Measurements from ENCODE around the gene ADGRE1. TPM values are rescaled to one million over a fixed set of nuclear protein-coding genes. Genes with fewer than 3 reads are reported as not detected.

The ADGRE1 gene
- total and polyA plus RNA-seq, 2 experiments from 2014 or later: not detected

DNA sequence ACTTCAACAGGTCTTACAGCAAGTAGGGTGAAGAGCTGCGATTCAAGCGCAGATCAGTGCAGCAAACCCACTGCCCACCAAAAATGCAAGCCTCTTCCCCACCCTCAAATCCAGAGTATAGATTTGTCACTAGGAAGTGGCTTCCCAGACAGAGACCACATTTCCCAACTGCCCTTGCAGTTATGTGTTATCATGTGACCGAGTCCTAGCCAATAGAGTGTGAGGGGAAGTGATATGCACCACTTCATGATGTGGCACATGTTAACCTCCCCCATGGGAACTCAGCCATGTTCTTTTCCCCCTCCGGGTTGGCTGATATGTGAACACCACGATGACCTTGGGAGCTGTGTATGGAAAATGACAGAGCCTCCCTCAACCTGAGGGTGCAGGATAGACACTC lies 83.1 kb downstream of the ADGRE1 start:
- Histone ChIP-seq H3K4me2 (ENCODE audit: unreplicated experiment) (no peak overlapping the region), H4K20me1 (ENCODE audit: insufficient read depth) (no peaks in the 10 kb centered on the region), H3K27ac (no peak overlapping the region), H3K36me3 (ENCODE audit: low read depth) (no peaks in the 10 kb centered on the region), H3K9me3 (ENCODE audit: low read depth) (no peaks in the 10 kb centered on the region), H3K27me3 (replicated peaks; ENCODE audit: insufficient read depth) (no peaks in the 10 kb centered on the region), H3K9me2 (ENCODE audit: insufficient read depth) (no peaks in the 10 kb centered on the region), H3K79me2 (ENCODE audit: insufficient read depth) (no peaks in the 10 kb centered on the region), H3F3A (ENCODE audit: insufficient read depth) (no peaks in the 10 kb centered on the region), H3K9ac (no peak overlapping the region), H3K4me3 (no peak overlapping the region), H2AFZ (no peak overlapping the region), H3K4me1 (ENCODE audit: insufficient read depth) (no peaks in the 10 kb centered on the region)
- DNase-seq: no peak
- 69 to 73% methylated on average over 5 of the region's 5 CpGs for WGBS, 2 experiments (ENCODE audit: low coverage in 1 of 2, low lambda C conversion rate in 2 of 2, missing lambda C conversion rate in 2 of 2)
- no peak for TF ChIP-seq EZH2phosphoT487 (IDR thresholded peaks at IDR 0.05; ENCODE audit: insufficient read depth, low read depth)
- no peak for TF ChIP-seq EZH2 (IDR thresholded peaks at IDR 0.05; ENCODE audit: insufficient read depth, poor library complexity, severe bottlenecking)
- in situ Hi-C loops (cut with MboI): no loop called here

DNA sequence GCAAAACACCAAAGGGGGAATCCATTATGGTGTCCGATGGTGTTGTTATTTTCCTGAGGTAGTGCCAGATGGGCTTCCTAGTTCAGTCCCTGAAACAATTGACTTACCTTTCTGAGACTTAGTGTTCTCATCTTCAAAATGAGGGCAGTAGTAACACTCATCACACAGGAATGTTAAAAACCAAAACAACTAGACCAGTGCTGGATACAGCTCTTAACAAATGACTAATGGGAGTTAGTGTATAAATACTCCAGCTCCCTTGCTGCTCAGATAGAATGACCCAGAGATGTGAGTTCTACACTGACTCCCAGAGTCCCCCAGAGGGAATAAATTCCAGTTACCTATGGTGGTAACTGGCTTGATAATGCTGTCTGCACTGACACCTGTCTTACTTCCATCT lies 84.0 kb downstream of the ADGRE1 start:
- Histone ChIP-seq H3K4me1 (ENCODE audit: insufficient read depth) (no peaks in the 10 kb centered on the region), H3K27me3 (replicated peaks; ENCODE audit: insufficient read depth) (no peaks in the 10 kb centered on the region), H3K27ac (no peak overlapping the region), H3K36me3 (ENCODE audit: low read depth) (no peaks in the 10 kb centered on the region), H2AFZ (no peak overlapping the region), H3K9me3 (ENCODE audit: low read depth) (no peaks in the 10 kb centered on the region), H3K4me3 (no peak overlapping the region), H3K79me2 (ENCODE audit: insufficient read depth) (no peaks in the 10 kb centered on the region), H3K9me2 (ENCODE audit: insufficient read depth) (no peaks in the 10 kb centered on the region), H3K4me2 (ENCODE audit: unreplicated experiment) (no peak overlapping the region), H3F3A (ENCODE audit: insufficient read depth) (no peaks in the 10 kb centered on the region), H3K9ac (no peak overlapping the region), H4K20me1 (ENCODE audit: insufficient read depth) (no peaks in the 10 kb centered on the region)
- in situ Hi-C loops (cut with MboI): no loop called here
- DNase-seq: peak; percentile 26
- WGBS, 2 experiments (ENCODE audit: low coverage in 1 of 2, low lambda C conversion rate in 2 of 2, missing lambda C conversion rate in 2 of 2): 68 to 83% methylated on average over 1 of the region's 1 CpG
- no peak for TF ChIP-seq EZH2 (IDR thresholded peaks at IDR 0.05; ENCODE audit: insufficient read depth, poor library complexity, severe bottlenecking)
- no peak for TF ChIP-seq EZH2phosphoT487 (IDR thresholded peaks at IDR 0.05; ENCODE audit: insufficient read depth, low read depth)

DNA sequence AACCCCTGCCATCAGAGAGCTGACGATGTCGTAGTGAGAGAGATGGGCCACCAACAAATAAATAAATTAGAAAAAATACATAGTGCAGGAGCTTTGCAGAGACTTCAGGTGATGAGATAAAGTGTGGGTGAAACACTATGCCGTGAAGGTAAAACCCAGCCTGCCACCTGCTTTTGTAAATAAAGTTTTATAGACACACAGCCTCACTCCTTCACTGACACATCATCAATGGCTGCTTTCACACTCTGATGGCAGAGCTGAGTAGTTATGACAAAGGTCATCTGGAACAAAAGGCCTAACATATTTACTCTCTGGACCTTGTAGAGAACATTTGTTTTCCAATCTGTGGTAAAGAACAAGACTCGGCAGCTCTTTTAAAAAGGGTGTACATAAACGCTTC lies 88.8 kb downstream of the ADGRE1 start:
- H3K27ac ChIP-seq: no peak overlapping the region
- TF ChIP-seq EZH2phosphoT487 (IDR thresholded peaks at IDR 0.05; ENCODE audit: insufficient read depth, low read depth) (no peak), EZH2 (IDR thresholded peaks at IDR 0.05; ENCODE audit: insufficient read depth, poor library complexity, severe bottlenecking) (no peak)
- H3K4me3 ChIP-seq: no peak overlapping the region
- H3K79me2 ChIP-seq (ENCODE audit: insufficient read depth): no peaks in the 10 kb centered on the region
- no peak overlapping the region for H3K4me2 ChIP-seq (ENCODE audit: unreplicated experiment)
- no peak overlapping the region for H3K9ac ChIP-seq
- H3K27me3 ChIP-seq (replicated peaks; ENCODE audit: insufficient read depth): no peaks in the 10 kb centered on the region
- no peak for DNase-seq
- H3K9me3 ChIP-seq (ENCODE audit: low read depth): no peaks in the 10 kb centered on the region
- in situ Hi-C loops (cut with MboI): no loop called here
- no peak overlapping the region for H2AFZ ChIP-seq
- no peaks in the 10 kb centered on the region for H3F3A ChIP-seq (ENCODE audit: insufficient read depth)
- no peaks in the 10 kb centered on the region for H3K36me3 ChIP-seq (ENCODE audit: low read depth)
- H3K9me2 ChIP-seq (ENCODE audit: insufficient read depth): no peaks in the 10 kb centered on the region
- 24 to 26% methylated on average over 5 of the region's 5 CpGs for WGBS, 2 experiments (ENCODE audit: low coverage in 1 of 2, low lambda C conversion rate in 2 of 2, missing lambda C conversion rate in 2 of 2)
- H4K20me1 ChIP-seq (ENCODE audit: insufficient read depth): no peaks in the 10 kb centered on the region
- no peaks in the 10 kb centered on the region for H3K4me1 ChIP-seq (ENCODE audit: insufficient read depth)

- Histone ChIP-seq H4K20me1 (ENCODE audit: insufficient read depth) (no peaks in the 10 kb centered on the region), H3F3A (ENCODE audit: insufficient read depth) (no peaks in the 10 kb centered on the region), H3K9me2 (ENCODE audit: insufficient read depth) (no peaks in the 10 kb centered on the region), H3K4me3 (no peak overlapping the region), H3K36me3 (ENCODE audit: low read depth) (no peaks in the 10 kb centered on the region), H3K79me2 (ENCODE audit: insufficient read depth) (no peaks in the 10 kb centered on the region), H3K27ac (no peak overlapping the region), H2AFZ (no peak overlapping the region), H3K9ac (no peak overlapping the region), H3K27me3 (replicated peaks; ENCODE audit: insufficient read depth) (no peaks in the 10 kb centered on the region), H3K9me3 (ENCODE audit: low read depth) (no peaks in the 10 kb centered on the region), H3K4me1 (ENCODE audit: insufficient read depth) (no peaks in the 10 kb centered on the region), H3K4me2 (ENCODE audit: unreplicated experiment) (no peak overlapping the region)
- in situ Hi-C loops (cut with MboI): no loop called here
- WGBS, 2 experiments (ENCODE audit: low coverage in 1 of 2, low lambda C conversion rate in 2 of 2, missing lambda C conversion rate in 2 of 2): 23 to 35% methylated on average over 3 of the region's 3 CpGs
- no peak for DNase-seq
- TF ChIP-seq EZH2 (IDR thresholded peaks at IDR 0.05; ENCODE audit: insufficient read depth, poor library complexity, severe bottlenecking) (no peak), EZH2phosphoT487 (IDR thresholded peaks at IDR 0.05; ENCODE audit: insufficient read depth, low read depth) (no peak)
Measured at GRCh38 chr19:6979399-6979798, 92.0 kb downstream of the ADGRE1 start.

DNA sequence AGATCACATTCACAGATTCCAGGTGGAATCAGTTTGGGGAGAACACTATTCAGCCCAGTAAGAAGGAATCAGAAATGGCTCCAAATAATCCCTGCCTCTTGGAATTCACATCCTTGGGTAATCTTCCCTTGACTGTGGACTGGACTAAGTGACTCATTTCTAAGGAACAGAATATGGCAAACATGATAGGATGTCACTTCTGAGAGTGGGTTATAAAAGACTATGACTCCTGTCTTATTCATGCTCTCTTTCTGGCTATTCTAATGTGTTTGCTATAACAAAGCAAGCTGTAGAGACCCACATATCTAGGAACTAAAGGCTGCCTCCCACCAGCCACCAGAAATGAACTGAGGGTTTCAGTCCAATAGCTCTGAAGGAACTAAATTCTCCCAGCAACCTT lies 96.1 kb downstream of the ADGRE1 start:
- no peaks in the 10 kb centered on the region for H3F3A ChIP-seq (ENCODE audit: insufficient read depth)
- H3K4me3 ChIP-seq: no peak overlapping the region
- no peaks in the 10 kb centered on the region for H4K20me1 ChIP-seq (ENCODE audit: insufficient read depth)
- no peaks in the 10 kb centered on the region for H3K36me3 ChIP-seq (ENCODE audit: low read depth)
- no peaks in the 10 kb centered on the region for H3K27me3 ChIP-seq (replicated peaks; ENCODE audit: insufficient read depth)
- H3K9me3 ChIP-seq (ENCODE audit: low read depth): no peaks in the 10 kb centered on the region
- no peak for TF ChIP-seq EZH2phosphoT487 (IDR thresholded peaks at IDR 0.05; ENCODE audit: insufficient read depth, low read depth)
- no peak for TF ChIP-seq EZH2 (IDR thresholded peaks at IDR 0.05; ENCODE audit: insufficient read depth, poor library complexity, severe bottlenecking)
- in situ Hi-C loops (cut with MboI): no loop called here
- no peak for DNase-seq
- H3K27ac ChIP-seq: no peak overlapping the region
- H3K9me2 ChIP-seq (ENCODE audit: insufficient read depth): no peaks in the 10 kb centered on the region
- no peak overlapping the region for H3K4me2 ChIP-seq (ENCODE audit: unreplicated experiment)
- no peaks in the 10 kb centered on the region for H3K4me1 ChIP-seq (ENCODE audit: insufficient read depth)
- H2AFZ ChIP-seq: no peak overlapping the region
- H3K79me2 ChIP-seq (ENCODE audit: insufficient read depth): no peaks in the 10 kb centered on the region
- no peak overlapping the region for H3K9ac ChIP-seq

Measured in GM23248 (cell line).